HG03558 (cell line): ENCODE measurements around the gene COPS6.

Source experiments
- ATAC-seq: cut with Tn5 transposase; IDR thresholded peaks from one replicate; pipeline ENCODE4 v1.9.1; 2021; ENCODE audit warnings: moderate number of reproducible peaks; ENCODE audit not compliant: unreplicated experiment; ENCODE audit errors: extremely low read depth

Gene COPS6

GRCh38 chr7:100077205-100077604 is 11.6 kb upstream of the COPS6 start:
- ATAC-seq, result no peak

- no peak for ATAC-seq
These were observed 9.7 kb upstream of the COPS6 start for GRCh38 chr7:100079024-100079560.

- ATAC-seq, result no peak
These were observed 7.7 kb upstream of the COPS6 start for GRCh38 chr7:100080907-100081534.

GRCh38 chr7:100081535-100082102 is 7.2 kb upstream of the COPS6 start, which contains the start of gene ZNF3:
ZNF3 (minus strand) TSS chr7:100081723; CDS start chr7:100077357, 4,366 bp downstream.
- ATAC-seq, result peak; percentile 65

GRCh38 chr7:100082978-100083377 is 5.8 kb upstream of the COPS6 start:
- ATAC-seq, result no peak

- ATAC-seq, result no peak
These were observed 3.3 kb upstream of the COPS6 start for GRCh38 chr7:100085515-100085914.

GRCh38 chr7:100087055-100087750 is 1.6 kb upstream of the COPS6 start:
- no peak for ATAC-seq

- no peak for ATAC-seq
These were observed 611 bp upstream of the COPS6 start for GRCh38 chr7:100088095-100088620.

- ATAC-seq, result no peak
These were observed 858 bp downstream of the COPS6 start for GRCh38 chr7:100089458-100090196.

- ATAC-seq, result no peak
These were observed 2.0 kb downstream of the COPS6 start for GRCh38 chr7:100090527-100091410.

- ATAC-seq, result no peak
These were observed 2.8 kb downstream of the COPS6 start for GRCh38 chr7:100091411-100092181.

- no peak for ATAC-seq
These were observed 4.3 kb downstream of the COPS6 start for GRCh38 chr7:100093054-100093453.

GRCh38 chr7:100093498-100093897 is 4.7 kb downstream of the COPS6 start:
- ATAC-seq, result no peak

GRCh38 chr7:100093925-100094486 is 5.2 kb downstream of the COPS6 start:
- no peak for ATAC-seq

GRCh38 chr7:100095289-100095688 is 6.5 kb downstream of the COPS6 start:
- ATAC-seq, result no peak

GRCh38 chr7:100095704-100096103 is 6.9 kb downstream of the COPS6 start:
- ATAC-seq, result no peak

- no peak for ATAC-seq
These were observed 10.1 kb downstream of the COPS6 start for GRCh38 chr7:100098913-100099312.

- ATAC-seq, result no peak
These were observed 10.7 kb downstream of the COPS6 start for GRCh38 chr7:100099452-100099851.
